ENCODE data around the gene TOP3B. TPM values are rescaled to one million over a fixed set of nuclear protein-coding genes. Genes with fewer than 3 reads are reported as not detected.

The TOP3B gene
- total RNA-seq, 1 donor from 2014 or later = 27.9 TPM

- DNase-seq (ENCODE audit: low read depth) (no peak), FAIRE-seq (no peak)
- H3K36me3 ChIP-seq (ENCODE audit: control insufficient read depth, insufficient read depth, low read length) = peaks cover 15% of the 10 kb centered on the region
- H3K27me3 ChIP-seq (ENCODE audit: control insufficient read depth, insufficient read depth, low read length) = no peaks in the 10 kb centered on the region
- TF ChIP-seq, protein P1, sequence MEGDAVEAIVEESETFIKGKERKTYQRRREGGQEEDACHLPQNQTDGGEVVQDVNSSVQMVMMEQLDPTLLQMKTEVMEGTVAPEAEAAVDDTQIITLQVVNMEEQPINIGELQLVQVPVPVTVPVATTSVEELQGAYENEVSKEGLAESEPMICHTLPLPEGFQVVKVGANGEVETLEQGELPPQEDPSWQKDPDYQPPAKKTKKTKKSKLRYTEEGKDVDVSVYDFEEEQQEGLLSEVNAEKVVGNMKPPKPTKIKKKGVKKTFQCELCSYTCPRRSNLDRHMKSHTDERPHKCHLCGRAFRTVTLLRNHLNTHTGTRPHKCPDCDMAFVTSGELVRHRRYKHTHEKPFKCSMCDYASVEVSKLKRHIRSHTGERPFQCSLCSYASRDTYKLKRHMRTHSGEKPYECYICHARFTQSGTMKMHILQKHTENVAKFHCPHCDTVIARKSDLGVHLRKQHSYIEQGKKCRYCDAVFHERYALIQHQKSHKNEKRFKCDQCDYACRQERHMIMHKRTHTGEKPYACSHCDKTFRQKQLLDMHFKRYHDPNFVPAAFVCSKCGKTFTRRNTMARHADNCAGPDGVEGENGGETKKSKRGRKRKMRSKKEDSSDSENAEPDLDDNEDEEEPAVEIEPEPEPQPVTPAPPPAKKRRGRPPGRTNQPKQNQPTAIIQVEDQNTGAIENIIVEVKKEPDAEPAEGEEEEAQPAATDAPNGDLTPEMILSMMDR (IDR thresholded peaks at IDR 0.05; ENCODE audit: insufficient read depth, low read length, severe bottlenecking) = no peak
- H3K4me3 ChIP-seq (ENCODE audit: low read depth, low read length) = no peak overlapping the region
Measured at GRCh38 chr22:21945453-21946261, 36.9 kb downstream of the TOP3B start.

- peaks cover 15% of the 10 kb centered on the region for H3K36me3 ChIP-seq (ENCODE audit: control insufficient read depth, insufficient read depth, low read length)
Measured at GRCh38 chr22:21944871-21945270, 37.7 kb downstream of the TOP3B start.

DNA sequence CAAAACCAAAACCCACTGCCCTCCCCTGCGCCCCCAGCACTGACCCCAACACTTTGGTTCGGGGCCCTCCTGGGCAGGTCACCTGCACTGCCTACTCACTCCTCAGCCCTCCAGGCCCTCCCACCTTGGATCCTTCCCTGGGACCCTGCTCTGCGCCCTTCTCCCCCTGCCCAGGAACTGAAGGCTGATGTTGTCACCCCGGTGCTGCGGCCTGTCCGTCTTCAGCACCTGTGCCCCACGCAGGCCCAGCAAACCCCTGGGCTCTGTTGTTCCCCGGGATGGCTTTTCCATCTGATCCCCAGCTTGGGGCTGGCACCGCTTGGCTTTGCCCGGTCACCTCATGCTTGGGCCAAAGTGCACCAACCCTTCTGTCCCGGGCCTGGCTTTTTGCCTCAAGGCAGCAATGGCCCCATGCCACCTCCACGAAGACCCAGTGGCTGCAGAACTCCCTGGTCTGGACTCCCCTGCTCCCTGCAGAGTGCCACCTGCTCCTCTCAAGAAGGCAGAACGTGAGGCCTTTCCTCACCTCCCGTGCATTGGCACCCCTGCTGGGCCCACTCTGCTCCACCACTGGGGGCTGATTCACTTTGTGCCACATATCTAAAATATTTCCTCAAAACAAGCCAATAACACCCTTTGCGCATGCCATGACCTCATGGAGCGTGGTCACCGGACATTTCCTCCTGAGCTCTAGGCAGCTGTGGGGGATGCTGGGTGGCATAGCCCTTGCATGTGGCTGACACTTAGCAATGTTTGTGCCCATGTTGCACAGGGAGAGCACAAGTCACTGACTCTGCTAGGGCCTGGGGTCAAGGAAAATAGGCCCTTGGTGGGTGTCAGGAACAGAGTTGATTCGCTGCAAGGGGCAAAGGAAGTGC is 38.8 kb downstream of the TOP3B start:
- Histone ChIP-seq H3K36me3 (ENCODE audit: control insufficient read depth, insufficient read depth, low read length) (peaks cover 18% of the 10 kb centered on the region), H3K27me3 (ENCODE audit: control insufficient read depth, insufficient read depth, low read length) (no peaks in the 10 kb centered on the region), H3K4me3 (ENCODE audit: low read depth, low read length) (no peak overlapping the region)
- FAIRE-seq (no peak), DNase-seq (ENCODE audit: low read depth) (no peak)
- TF ChIP-seq, protein P1 (IDR thresholded peaks at IDR 0.05; ENCODE audit: insufficient read depth, low read length, severe bottlenecking) = no peak

More at GRCh38 chr22:21944871-21945270, 37.7 kb downstream of the TOP3B start:
- TF ChIP-seq, protein P1 (IDR thresholded peaks at IDR 0.05; ENCODE audit: insufficient read depth, low read length, severe bottlenecking) = no peak
- Histone ChIP-seq H3K4me3 (ENCODE audit: low read depth, low read length) (no peak overlapping the region), H3K27me3 (ENCODE audit: control insufficient read depth, insufficient read depth, low read length) (no peaks in the 10 kb centered on the region)
- DNase-seq (ENCODE audit: low read depth) (no peak), FAIRE-seq (peak; percentile 18)

- Histone ChIP-seq H3K36me3 (ENCODE audit: control insufficient read depth, insufficient read depth, low read length) (peaks cover 18% of the 10 kb centered on the region), H3K4me3 (ENCODE audit: low read depth, low read length) (no peak overlapping the region), H3K27me3 (ENCODE audit: control insufficient read depth, insufficient read depth, low read length) (no peaks in the 10 kb centered on the region)
- DNase-seq (ENCODE audit: low read depth) = peak; percentile 83
- TF ChIP-seq, protein P1 (IDR thresholded peaks at IDR 0.05; ENCODE audit: insufficient read depth, low read length, severe bottlenecking) = no peak
- no peak for FAIRE-seq
Measured at GRCh38 chr22:21942407-21943343, 39.9 kb downstream of the TOP3B start.

DNA sequence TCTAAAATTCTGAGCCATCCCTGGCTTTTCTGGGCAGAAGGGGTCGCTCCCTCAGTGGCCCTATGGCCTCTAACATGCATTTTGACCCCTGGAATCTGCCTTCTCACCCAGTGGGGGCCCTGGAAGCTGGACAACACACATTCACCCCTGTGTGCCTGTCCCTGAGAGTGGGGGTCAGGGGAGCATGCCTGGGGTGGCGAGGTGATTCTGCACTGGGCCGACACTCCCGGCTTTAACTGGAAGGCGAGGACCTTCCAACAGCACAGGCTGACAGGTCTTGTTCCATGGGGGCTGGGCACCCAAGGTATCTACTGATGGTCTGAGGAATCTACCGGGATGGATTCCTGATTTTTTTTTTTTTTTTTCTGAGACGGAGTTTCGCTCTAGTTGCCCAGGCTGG is 40.7 kb downstream of the TOP3B start:
- no peak for FAIRE-seq
- DNase-seq (ENCODE audit: low read depth) = no peak
- TF ChIP-seq, protein P1 (IDR thresholded peaks at IDR 0.05; ENCODE audit: insufficient read depth, low read length, severe bottlenecking) = no peak
- no peak overlapping the region for H3K4me3 ChIP-seq (ENCODE audit: low read depth, low read length)
- no peaks in the 10 kb centered on the region for H3K27me3 ChIP-seq (ENCODE audit: control insufficient read depth, insufficient read depth, low read length)
- peaks cover 18% of the 10 kb centered on the region for H3K36me3 ChIP-seq (ENCODE audit: control insufficient read depth, insufficient read depth, low read length)

Measured in bronchial epithelial cell (primary cell).